OCI-LY7 (cell line): Measurements from ENCODE around the gene PCNA. TPM values are rescaled to one million over a fixed set of nuclear protein-coding genes. Genes with fewer than 3 reads are reported as not detected.
"Not testable (repeated sequence)": the region's sequence is repeated elsewhere in the genome, so short reads cannot be mapped to it uniquely, and the experiment has no call there.

Experiments used
- BruUV-seq: library from RNA; stranded (reverse); fragments of 400-500 nt; replicated peaks from 2 replicates; lab custom pipeline; 2021; lab: Mats Ljungman, UMichigan
- CTCF ChIA-PET: fragments of 300-600 bp; sonication (Branson Sonifier 250); formaldehyde crosslinking; loops from one replicate; lab custom pipeline; 2022; ENCODE audit warnings: antibody characterized with exemption; ENCODE audit not compliant: unreplicated experiment; lab: Charles Lee
- POLR2A ChIA-PET: fragments of 300-600 bp; sonication (Branson Sonifier 250); formaldehyde crosslinking; loops from one replicate; lab custom pipeline; 2022; ENCODE audit warnings: antibody characterized with exemption; lab: Charles Lee
- DNase-seq: peaks from one replicate; pipeline ENCODE4 v3.0.0-alpha.2; 2015; ENCODE audit warnings: low spot score
- H2AFZ ChIP-seq: fragments of 200-600 bp; sonication (generic), shearing (Covaris generic); 2 replicates; pipeline ENCODE4 v1.6.1; 2014; ENCODE audit warnings: mild to moderate bottlenecking, antibody characterized with exemption, low read length, moderate library complexity
- H3K27ac ChIP-seq: fragments of 200-600 bp; sonication (generic); 2 replicates; pipeline ENCODE4 v1.5.1; 2014; ENCODE audit warnings: mixed run types, low read depth, mild to moderate bottlenecking, moderate library complexity, low read length, inconsistent platforms; ENCODE audit not compliant: poor library complexity, severe bottlenecking
- H3K36me3 ChIP-seq: fragments of 200-600 bp; sonication (generic); 2 replicates; pipeline ENCODE4 v1.6.1; 2014; ENCODE audit warnings: mild to moderate bottlenecking, antibody characterized with exemption, low read length, moderate library complexity, mixed read lengths; ENCODE audit not compliant: insufficient read depth
- H3K4me1 ChIP-seq: fragments of 200-600 bp; sonication (generic); 2 replicates; pipeline ENCODE4 v1.5.1; 2014; ENCODE audit warnings: mild to moderate bottlenecking, low read length; ENCODE audit not compliant: insufficient read depth, poor library complexity, severe bottlenecking
- H3K4me2 ChIP-seq: fragments of 200-600 bp; sonication (generic); 2 replicates; pipeline ENCODE4 v1.6.1; 2014; ENCODE audit warnings: mild to moderate bottlenecking, low read length
- H3K4me3 ChIP-seq: fragments of 200-600 bp; sonication (generic); 2 replicates; pipeline ENCODE4 v1.5.1; 2014; ENCODE audit warnings: mild to moderate bottlenecking, low read depth, low read length; ENCODE audit not compliant: poor library complexity, severe bottlenecking
- H3K79me2 ChIP-seq: fragments of 200-600 bp; sonication (generic); 2 replicates; pipeline ENCODE4 v1.6.1; 2016; ENCODE audit warnings: low read depth, mild to moderate bottlenecking, low read length, moderate library complexity, mixed read lengths; ENCODE audit not compliant: insufficient read depth
- H3K9me2 ChIP-seq: fragments of 200-600 bp; sonication (generic); 2 replicates; pipeline ENCODE4 v1.6.1; 2016; ENCODE audit warnings: mild to moderate bottlenecking, low read length, mixed read lengths; ENCODE audit not compliant: insufficient read depth
- H3K9me3 ChIP-seq: fragments of 200-600 bp; sonication (generic); 2 replicates; pipeline ENCODE4 v1.6.1; 2014; ENCODE audit warnings: mild to moderate bottlenecking, mixed run types, low read length, mixed read lengths
- H4K20me1 ChIP-seq: fragments of 200-600 bp; sonication (generic); 2 replicates; pipeline ENCODE4 v1.6.1; 2014; ENCODE audit warnings: mild to moderate bottlenecking, antibody characterized with exemption, low read length, moderate library complexity, mixed read lengths; ENCODE audit not compliant: insufficient read depth
- EZH2phosphoT487 ChIP-seq: fragments of 200-600 bp; sonication (generic); IDR thresholded peaks from 2 replicates; pipeline ENCODE4 v1.6.1; 2018; ENCODE audit warnings: low read depth, borderline replicate concordance, mild to moderate bottlenecking, mixed run types, antibody characterized with exemption, low read length, moderate library complexity, mixed read lengths
- intact Hi-C: fragments of 100-400 bp; cut with micrococcal nuclease; formaldehyde crosslinking; loops from one replicate; pipeline ENCODE4 v1.10.0; 2022; ENCODE audit not compliant: unreplicated experiment
- total RNA-seq, 2 experiments: library from RNA; depleted of rRNA in 1 of 2; stranded (reverse); fragments of >200 nt in 1 of 2; shearing (Covaris generic) in 1 of 2; gene quantifications; 2 replicates each; pipeline ENCODE4 v1.2.3, GENCODE V29; 2014 to 2022
- TF ChIP-seq, protein P1 (sequence below): fragments of 200-600 bp; sonication (generic); conservative IDR thresholded peaks from 2 replicates; pipeline ENCODE4 v1.5.1; 2014; ENCODE audit warnings: mild to moderate bottlenecking, antibody characterized with exemption, low read length, moderate library complexity, mixed read lengths

PCNA gene
- total RNA-seq, 2 experiments from 2014 or later, result 470 to 567 TPM

DNA sequence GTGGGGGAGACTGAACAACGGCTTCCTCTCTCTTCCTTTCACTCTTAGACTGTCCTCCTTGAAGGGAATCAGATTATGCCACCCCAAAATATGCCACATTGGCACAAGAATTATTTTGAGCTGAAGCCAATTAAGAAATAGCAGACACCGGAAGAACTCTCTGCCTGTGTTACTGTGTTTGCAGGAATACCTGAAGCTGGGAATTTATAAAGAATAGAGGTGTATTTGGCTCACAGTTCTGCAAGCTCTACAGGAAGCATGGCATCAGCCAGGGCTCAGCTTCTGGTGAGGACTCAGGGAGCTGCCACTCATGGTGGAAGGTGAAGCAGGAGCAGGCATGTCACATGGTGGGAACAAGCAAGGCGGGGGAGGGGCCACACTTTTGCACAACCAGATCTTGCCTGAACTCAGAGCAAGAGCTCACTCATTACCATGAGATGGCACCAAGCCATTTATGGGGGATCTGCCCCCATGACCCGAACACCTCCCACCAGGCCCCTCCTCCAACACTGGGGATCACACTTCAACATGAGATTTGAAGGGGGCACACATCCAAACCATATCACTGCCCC lies 46.0 kb downstream of the PCNA start:
- intact Hi-C loops, result no loop called here
- TF ChIP-seq, protein P1, sequence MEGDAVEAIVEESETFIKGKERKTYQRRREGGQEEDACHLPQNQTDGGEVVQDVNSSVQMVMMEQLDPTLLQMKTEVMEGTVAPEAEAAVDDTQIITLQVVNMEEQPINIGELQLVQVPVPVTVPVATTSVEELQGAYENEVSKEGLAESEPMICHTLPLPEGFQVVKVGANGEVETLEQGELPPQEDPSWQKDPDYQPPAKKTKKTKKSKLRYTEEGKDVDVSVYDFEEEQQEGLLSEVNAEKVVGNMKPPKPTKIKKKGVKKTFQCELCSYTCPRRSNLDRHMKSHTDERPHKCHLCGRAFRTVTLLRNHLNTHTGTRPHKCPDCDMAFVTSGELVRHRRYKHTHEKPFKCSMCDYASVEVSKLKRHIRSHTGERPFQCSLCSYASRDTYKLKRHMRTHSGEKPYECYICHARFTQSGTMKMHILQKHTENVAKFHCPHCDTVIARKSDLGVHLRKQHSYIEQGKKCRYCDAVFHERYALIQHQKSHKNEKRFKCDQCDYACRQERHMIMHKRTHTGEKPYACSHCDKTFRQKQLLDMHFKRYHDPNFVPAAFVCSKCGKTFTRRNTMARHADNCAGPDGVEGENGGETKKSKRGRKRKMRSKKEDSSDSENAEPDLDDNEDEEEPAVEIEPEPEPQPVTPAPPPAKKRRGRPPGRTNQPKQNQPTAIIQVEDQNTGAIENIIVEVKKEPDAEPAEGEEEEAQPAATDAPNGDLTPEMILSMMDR, result no peak
- no peak for TF ChIP-seq EZH2phosphoT487
- ChIA-PET POLR2A (interaction anchor here (0.6 to 1.1 kb wide), 2 partner anchors 205 to 263 kb away, joined by 3 read pairs; no protein-coding TSS in a partner anchor), CTCF (no interaction called here)
- no TSS peak for BruUV-seq
- Histone ChIP-seq H3K4me1 (peaks cover 22% of the 10 kb centered on the region), H3K9me3 (no peaks in the 10 kb centered on the region), H3K27ac (no peak overlapping the region), H3K79me2 (no peaks in the 10 kb centered on the region), H3K9me2 (no peaks in the 10 kb centered on the region), H3K4me2 (no peak overlapping the region; the same call in 1 of the 2 replicates), H2AFZ (0 out of 2 replicates have a peak overlapping the region, but pooled peaks have one; percentile 23), H3K4me3 (no peak overlapping the region), H4K20me1 (no peaks in the 10 kb centered on the region), H3K36me3 (no peaks in the 10 kb centered on the region)
- no peak for DNase-seq

GRCh38 chr20:5072756-5073659 lies 46.8 kb downstream of the PCNA start:
- Histone ChIP-seq H3K79me2 (no peaks in the 10 kb centered on the region), H2AFZ (no peak overlapping the region), H3K9me2 (no peaks in the 10 kb centered on the region), H3K4me1 (peaks cover 14% of the 10 kb centered on the region), H3K4me2 (no peak overlapping the region), H3K4me3 (no peak overlapping the region), H3K27ac (no peak overlapping the region), H3K36me3 (no peaks in the 10 kb centered on the region), H3K9me3 (no peaks in the 10 kb centered on the region), H4K20me1 (no peaks in the 10 kb centered on the region)
- TF ChIP-seq, protein P1, result no peak
- no peak for TF ChIP-seq EZH2phosphoT487
- no peak for DNase-seq
- ChIA-PET CTCF (no interaction called here), POLR2A (interaction anchor here (0.6 to 1.1 kb wide), 2 partner anchors 204 to 262 kb away, joined by 3 read pairs; no protein-coding TSS in a partner anchor)
- BruUV-seq, result no TSS peak
- intact Hi-C loops, result no loop called here

GRCh38 chr20:5071942-5072341 lies 47.8 kb downstream of the PCNA start:
- H4K20me1 ChIP-seq, result not testable (repeated sequence)

More at GRCh38 chr20:5071942-5072341, 47.8 kb downstream of the PCNA start:
- H3K4me1 ChIP-seq, H3K4me2 ChIP-seq, BruUV-seq, H3K36me3 ChIP-seq, DNase-seq, H3K79me2 ChIP-seq, CTCF ChIA-PET, H3K27ac ChIP-seq, H3K9me2 ChIP-seq, H2AFZ ChIP-seq, H3K4me3 ChIP-seq, intact Hi-C loops, H3K9me3 ChIP-seq, POLR2A ChIA-PET: not testable (repeated sequence)
